GM21526 (cell line): Measurements from ENCODE around the gene ZNF431.
"Not testable (repeated sequence)": the region's sequence is repeated elsewhere in the genome, so short reads cannot be mapped to it uniquely, and the experiment has no call there.

Experiments
- ATAC-seq: cut with Tn5 transposase; IDR thresholded peaks from one replicate; pipeline ENCODE4 v1.9.1; 2021; ENCODE audit warnings: moderate library complexity; ENCODE audit not compliant: unreplicated experiment, low FRiP score

ZNF431 gene

GRCh38 chr19:21141787-21142464 is at the start of gene ZNF431:
ZNF431 (plus strand) TSS chr19:21142040; CDS start chr19:21142184, 144 bp downstream.
- ATAC-seq, result peak; percentile 96

GRCh38 chr19:21092109-21092508 is 49.7 kb upstream of the ZNF431 start:
- ATAC-seq, result no peak

- no peak for ATAC-seq
These were observed 47.4 kb upstream of the ZNF431 start for GRCh38 chr19:21094347-21095025.

DNA sequence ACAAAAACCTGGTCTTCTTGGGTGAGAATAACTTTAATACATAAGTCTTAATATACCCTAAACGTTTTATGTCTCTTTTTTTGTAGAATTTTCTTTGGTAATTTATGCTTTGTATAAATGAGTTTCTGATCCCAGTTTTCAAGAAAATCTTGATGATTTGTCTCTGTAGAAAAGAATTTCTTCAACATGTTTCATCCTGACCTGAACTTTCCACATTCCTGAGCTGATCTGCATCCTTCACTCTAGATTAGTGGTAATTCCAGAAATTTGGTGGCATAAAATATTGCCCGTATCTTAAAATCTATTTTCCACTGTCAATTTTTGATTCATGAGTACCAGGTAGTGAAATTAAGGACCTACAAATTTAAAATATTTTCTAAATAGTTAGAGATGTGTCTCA is 43.5 kb upstream of the ZNF431 start:
- ATAC-seq, result no peak

- ATAC-seq, result no peak
These were observed 40.2 kb upstream of the ZNF431 start for GRCh38 chr19:21101521-21102242.

- no peak for ATAC-seq
These were observed 32.7 kb upstream of the ZNF431 start for GRCh38 chr19:21109116-21109515.

DNA sequence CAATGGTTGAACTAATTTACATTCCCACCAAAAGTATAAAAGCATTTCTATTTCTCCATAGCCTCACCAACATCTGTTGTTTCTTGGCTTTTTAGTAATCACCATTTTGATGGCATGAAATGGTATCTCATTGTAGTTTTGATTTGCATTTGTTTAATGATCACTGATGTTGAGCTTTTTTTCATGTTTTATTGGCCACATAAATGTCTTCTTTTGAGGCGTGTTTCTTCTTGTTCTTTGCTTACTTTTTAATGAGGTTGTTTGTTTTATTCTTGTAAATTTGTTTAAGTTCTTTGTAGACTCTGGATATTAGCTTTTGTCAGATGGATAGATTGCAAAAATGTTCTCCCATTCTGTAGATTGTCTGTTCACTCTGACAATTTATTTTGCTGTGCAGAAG is 31.7 kb upstream of the ZNF431 start:
- ATAC-seq, result no peak

GRCh38 chr19:21115430-21115829 is 26.4 kb upstream of the ZNF431 start:
- ATAC-seq, result no peak

- no peak for ATAC-seq
These were observed 24.6 kb upstream of the ZNF431 start for GRCh38 chr19:21117041-21117907.

DNA sequence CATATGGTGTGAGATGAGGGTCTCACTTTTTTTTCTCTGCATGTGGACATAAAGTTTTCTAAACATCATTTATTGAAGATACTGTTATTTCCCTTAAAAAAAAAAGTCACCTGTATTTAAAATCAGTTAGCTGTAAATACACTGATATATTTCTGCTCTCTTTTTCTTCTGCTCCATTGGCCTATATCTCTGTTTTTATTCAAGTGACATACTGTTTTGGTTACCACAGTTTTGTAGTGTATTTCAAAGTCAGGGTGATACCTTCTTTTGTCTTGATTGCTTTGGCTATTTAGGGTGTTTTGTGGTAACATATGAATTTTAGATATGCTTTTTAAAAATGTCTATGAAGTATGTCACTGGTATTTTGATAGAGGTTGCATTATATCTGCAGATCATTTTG is 15.8 kb upstream of the ZNF431 start:
- no peak for ATAC-seq

DNA sequence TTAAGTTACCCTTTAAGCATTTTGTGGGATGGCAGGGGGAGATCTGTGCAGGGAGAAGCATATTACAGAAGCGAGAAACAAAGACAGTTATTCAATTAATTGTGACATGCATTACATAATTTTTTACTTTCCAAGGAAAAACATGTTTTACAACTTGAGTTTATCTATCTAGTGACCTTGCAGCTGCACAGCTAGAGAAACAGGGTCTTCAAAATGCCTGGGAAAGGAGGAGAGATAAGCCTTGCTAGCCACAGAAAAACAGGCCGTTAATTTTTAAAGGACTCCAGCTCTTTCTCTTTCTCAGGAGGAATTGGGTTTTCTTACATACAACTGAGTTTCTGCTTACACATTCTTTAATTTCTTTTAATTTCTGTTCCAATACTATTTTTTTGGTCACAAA is 14.8 kb upstream of the ZNF431 start:
- ATAC-seq, result no peak

GRCh38 chr19:21127898-21128297 is 13.9 kb upstream of the ZNF431 start:
- no peak for ATAC-seq

DNA sequence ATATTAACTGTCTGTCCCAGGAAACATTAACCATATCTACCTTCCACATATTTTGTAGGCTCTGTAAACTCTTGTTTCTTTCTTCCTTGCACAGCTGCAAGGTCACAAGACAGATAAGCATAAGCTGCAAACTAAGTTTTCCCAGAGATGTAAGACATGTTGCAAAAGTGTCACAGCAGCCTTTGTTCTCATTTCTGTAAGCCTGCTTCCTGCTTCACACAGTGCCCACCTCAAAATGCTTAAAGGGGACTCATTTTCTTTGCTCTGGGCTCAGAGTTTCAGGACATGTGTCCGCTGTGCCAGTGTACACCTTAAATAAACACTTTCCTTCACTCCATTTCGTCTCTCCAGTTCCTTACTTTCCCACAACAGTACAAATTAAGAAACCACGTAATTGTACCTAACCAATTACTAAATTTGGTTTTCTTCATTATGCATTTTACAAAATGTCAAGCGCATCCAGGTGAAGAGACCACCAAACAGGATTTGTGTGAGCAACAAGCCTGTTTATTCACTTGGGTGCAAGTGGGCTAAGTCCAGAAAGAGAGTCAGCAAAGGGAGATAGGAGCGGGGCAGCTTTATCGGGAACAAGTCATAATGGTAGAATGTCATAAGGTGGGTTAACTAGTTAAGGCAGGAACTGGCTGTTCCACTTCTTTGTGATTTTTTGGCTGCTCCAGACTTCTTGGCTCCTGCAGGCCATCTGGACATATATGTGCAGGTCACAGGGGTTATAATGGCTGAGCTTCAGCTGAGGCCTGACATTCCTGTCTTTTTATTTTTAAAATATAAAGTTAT is 12.7 kb upstream of the ZNF431 start:
- no peak for ATAC-seq

DNA sequence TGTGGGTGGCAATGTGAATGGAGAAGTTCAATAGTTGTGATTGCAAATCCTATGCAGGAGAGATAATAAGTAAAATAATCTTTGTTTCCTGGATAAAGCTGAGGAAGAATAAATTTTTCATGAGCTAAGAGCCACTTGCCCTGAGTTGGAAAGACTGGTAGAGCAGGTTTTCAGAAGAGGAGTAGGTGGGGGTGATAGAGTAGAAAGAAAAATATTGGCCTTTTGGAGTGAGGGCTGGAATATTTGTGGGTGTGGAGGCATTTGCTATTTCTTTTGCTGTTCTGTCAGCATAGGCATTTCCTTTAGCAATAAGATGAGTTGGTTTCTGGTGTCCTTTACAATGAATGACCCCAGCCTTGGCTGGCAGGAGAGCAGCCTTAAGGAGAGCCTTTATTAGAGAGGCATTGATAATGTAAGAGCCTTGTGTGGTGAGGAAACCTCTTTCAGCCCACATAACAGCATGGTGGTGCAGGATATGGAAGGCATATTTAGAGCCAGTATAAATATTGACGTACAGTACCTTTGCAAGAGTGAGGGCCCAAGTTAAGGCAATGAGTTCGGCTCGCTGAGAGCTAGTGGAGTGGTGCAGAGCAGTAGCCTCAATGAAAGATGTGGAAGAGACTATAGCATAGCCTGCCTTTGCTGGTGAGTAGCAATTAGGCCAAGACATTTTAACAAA is 11.6 kb upstream of the ZNF431 start:
- no peak for ATAC-seq

DNA sequence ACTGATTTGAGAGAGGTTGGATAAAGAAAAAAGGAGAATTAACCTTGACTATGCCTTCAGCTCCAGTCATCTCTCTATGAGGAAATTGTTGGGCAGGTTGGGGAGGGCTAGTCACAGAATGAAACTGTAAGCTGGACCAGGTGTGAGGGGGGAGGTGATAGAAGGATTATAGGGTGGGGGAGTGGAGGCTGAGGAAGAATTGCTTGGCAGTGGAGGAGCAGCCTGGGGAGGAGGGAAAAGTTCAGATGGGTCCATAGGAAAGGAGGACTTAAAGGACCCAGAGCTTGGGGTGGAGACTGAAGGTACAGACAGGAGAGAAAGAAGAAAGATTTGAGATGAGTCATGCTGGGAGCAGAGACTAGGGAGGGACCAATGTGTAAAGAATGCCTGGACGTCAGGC is 8.2 kb upstream of the ZNF431 start:
- no peak for ATAC-seq

- no peak for ATAC-seq
These were observed 6.9 kb upstream of the ZNF431 start for GRCh38 chr19:21134934-21135366.

- no peak for ATAC-seq
These were observed 6.4 kb upstream of the ZNF431 start for GRCh38 chr19:21135433-21135832.

DNA sequence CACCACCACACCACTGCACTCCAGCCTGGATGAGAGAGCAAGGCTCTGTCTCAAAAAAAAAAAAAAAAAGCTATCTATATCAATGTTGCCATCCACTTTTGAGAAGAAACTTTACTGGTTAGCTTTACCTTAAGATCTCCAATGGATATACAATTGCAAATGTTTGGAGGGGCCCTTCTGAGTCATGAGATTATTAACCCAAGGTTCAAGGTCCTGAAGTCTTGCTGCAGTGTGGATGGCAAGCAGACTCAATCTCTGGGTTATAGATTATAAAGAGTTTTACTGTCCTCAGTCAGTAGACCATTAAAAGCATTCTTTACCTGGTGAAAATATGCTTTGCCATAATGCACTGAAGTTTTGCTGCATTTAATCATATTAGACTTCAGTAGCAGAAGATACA is 3.7 kb upstream of the ZNF431 start:
- ATAC-seq, result no peak

GRCh38 chr19:21141006-21141405 is 834 bp upstream of the ZNF431 start:
- ATAC-seq, result not testable (repeated sequence)
